Kidney (tissue), 14 donors: ENCODE data around the gene IDH3B. TPM values are rescaled to one million over a fixed set of nuclear protein-coding genes. Genes with fewer than 3 reads are reported as not detected.

Experiments used
- DNase-seq, 5 donors: peaks; one replicate each; pipeline ENCODE4 v3.0.0-alpha.2; 2013 to 2020
- FAIRE-seq: peaks from 2 replicates; lab custom pipeline; 2012; peaks lifted over from hg19 to GRCh38; lab: Jason Lieb, UNC
- H3K27ac ChIP-seq, 2 donors: one replicate each; pipeline ENCODE4 v1.7.0; 2013; ENCODE audit warnings: low read depth in 2 of 2, low read length in 2 of 2, inconsistent platforms in 1 of 2
- H3K27me3 ChIP-seq: one replicate; pipeline ENCODE4 v1.7.1; 2013; ENCODE audit warnings: low read length, inconsistent platforms; ENCODE audit not compliant: control insufficient read depth, insufficient read depth
- H3K36me3 ChIP-seq, 3 donors: one replicate each; pipeline versions ENCODE4 v1.7.0 to v1.7.1; 2013; ENCODE audit warnings: low read length in 3 of 3, control low read depth in 1 of 3, inconsistent platforms in 1 of 3; ENCODE audit not compliant: insufficient read depth in 3 of 3, control insufficient read depth in 2 of 3
- H3K4me1 ChIP-seq, 3 donors: one replicate each; pipeline versions ENCODE4 v1.7.0 to v1.7.1; 2013; ENCODE audit warnings: low read length in 3 of 3, inconsistent platforms in 1 of 3, low read depth in 1 of 3; ENCODE audit not compliant: control insufficient read depth in 2 of 3, insufficient read depth in 2 of 3
- H3K4me3 ChIP-seq, 3 donors: one replicate each; pipeline versions ENCODE4 v1.7.0 to v1.8.1; 2013; ENCODE audit warnings: low read length in 3 of 3, control low read depth in 1 of 3, inconsistent platforms in 1 of 3
- H3K9ac ChIP-seq, 3 donors: one replicate each; pipeline versions ENCODE4 v1.7.0 to v1.7.1; 2013; ENCODE audit warnings: low read length in 3 of 3, control low read depth in 1 of 3, inconsistent platforms in 1 of 3
- H3K9me3 ChIP-seq, 3 donors: one replicate each; pipeline versions ENCODE4 v1.7.0 to v1.7.1; 2013; ENCODE audit warnings: low read length in 3 of 3, control low read depth in 1 of 3, inconsistent platforms in 1 of 3; ENCODE audit not compliant: control insufficient read depth in 2 of 3, insufficient read depth in 1 of 3
- CTCF ChIP-seq: IDR thresholded peaks from 3 replicates; pipeline ENCODE4 v1.5.1; 2012; ENCODE audit warnings: mild to moderate bottlenecking, moderate library complexity, borderline replicate concordance; ENCODE audit not compliant: insufficient read depth; ENCODE audit errors: extremely low read depth
- intact Hi-C: fragments of 100-400 bp; cut with DNase I; formaldehyde crosslinking; loops from one replicate; pipeline ENCODE4 v1.11.1; 2022
- polyA plus RNA-seq: library from polyadenylated mRNA; stranded (reverse); fragments of 350-450 nt; fragmentation: Illumina TruSeq; extraction: RNeasy Lipid Tissue Mini Kit (QIAGEN cat#74804); gene quantifications from one replicate; pipeline ENCODE4 v1.2.3, GENCODE V29; 2014; ENCODE audit warnings: low read depth, low replicate concordance; ENCODE audit not compliant: insufficient read depth
- total RNA-seq: library from RNA; stranded (reverse); fragmentation: NEBNext Ultra II Directional; extraction: Animal tissue kit (Norgen Biotek cat#: 25700); gene quantifications from one replicate; pipeline ENCODE4 v1.2.1, GENCODE V29; 2021
- donor health status: control.
- donor health status: control.
- donor health status: control.
- donor health status: control.
- donor health status: control.
- donor health status: DM: yes; HTN: yes; CAD: no.
- donor health status: Normal renal cell carcinoma (clear cell type).

IDH3B gene
- total and polyA plus RNA-seq, 2 donors from 2014 or later, result 77.3 to 134 TPM

DNA sequence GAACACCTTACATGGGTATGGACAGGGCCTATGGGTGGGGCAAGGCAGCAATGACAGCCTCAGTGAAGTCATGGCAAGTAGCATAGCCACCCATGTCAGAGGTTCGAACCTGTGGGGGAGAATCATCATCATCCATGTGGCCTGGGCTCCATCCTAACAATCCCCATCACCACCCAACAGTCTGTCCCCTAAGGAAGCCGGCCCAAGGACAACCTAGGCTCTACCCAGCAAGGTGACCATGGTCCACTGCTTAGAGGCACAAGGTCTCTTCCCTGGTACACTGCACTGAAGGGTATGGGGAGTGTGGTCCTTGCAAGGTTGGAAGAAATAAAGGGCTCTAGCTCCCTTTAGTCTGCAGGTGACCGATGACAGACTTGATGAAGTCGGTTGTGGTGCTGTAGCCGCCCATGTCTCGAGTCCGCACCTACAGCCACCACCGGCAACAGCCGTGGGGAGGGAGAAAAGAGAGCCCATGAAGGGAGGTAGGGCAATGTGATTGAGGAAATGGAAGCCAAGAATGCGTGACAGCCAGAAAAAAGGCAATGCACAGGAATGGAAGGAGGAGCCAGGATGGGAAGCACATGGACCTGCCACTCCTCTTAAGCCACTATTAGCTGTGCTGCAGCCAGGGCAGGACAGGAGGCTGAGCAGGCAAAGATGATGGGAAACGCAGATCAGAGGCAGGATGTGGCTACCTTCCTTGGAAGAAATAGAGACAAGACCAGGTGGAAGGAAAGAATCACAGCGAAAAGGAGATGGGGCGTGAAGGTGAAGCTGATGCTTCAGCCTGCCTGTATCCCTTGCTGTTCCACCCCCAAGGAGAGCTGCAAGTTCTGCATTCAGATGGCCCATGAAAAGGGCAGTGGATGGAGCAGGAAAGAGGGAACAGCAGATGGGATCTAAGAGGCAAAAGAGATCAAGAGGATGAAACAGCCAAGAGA is 5.3 kb downstream of the IDH3B start:
- FAIRE-seq (no peak), DNase-seq (no peak)
- peaks cover 2 to 10% (median 5%) of the 10 kb centered on the region in 3 donors for H3K4me1 ChIP-seq
- no peak overlapping the region for H3K9ac ChIP-seq
- no peak overlapping the region for H3K27ac ChIP-seq
- intact Hi-C loops, result no loop called here
- TF ChIP-seq CTCF, result no peak
- H3K9me3 ChIP-seq, result no peaks in the 10 kb centered on the region
- H3K36me3 ChIP-seq, result peaks cover 29 to 82% (median 45%) of the 10 kb centered on the region in 3 donors
- no peaks in the 10 kb centered on the region for H3K27me3 ChIP-seq
- no peak overlapping the region for H3K4me3 ChIP-seq

DNA sequence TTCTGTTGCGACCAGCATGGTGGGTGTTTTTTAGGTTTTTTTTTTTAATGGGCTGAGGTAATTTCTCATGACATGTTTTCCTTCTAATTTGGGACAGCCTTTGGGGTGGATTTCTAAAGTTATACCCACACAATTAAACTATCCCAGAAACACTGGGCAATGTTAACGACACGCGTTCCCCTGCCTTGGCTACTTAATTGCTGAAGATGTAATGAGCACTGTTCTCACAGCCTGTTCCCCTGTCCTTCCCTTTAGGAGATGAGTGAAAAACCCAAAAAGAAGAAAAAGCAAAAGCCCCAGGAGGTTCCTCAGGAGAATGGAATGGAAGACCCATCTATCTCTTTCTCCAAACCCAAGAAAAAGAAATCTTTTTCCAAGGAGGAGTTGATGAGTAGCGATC is 6.3 kb downstream of the IDH3B start:
- no peak overlapping the region for H3K27ac ChIP-seq
- H3K36me3 ChIP-seq, result peaks cover 29 to 82% (median 45%) of the 10 kb centered on the region in 3 donors
- no peak overlapping the region for H3K9ac ChIP-seq
- H3K27me3 ChIP-seq, result no peaks in the 10 kb centered on the region
- H3K4me1 ChIP-seq, result peaks cover 0 to 11% (median 5%) of the 10 kb centered on the region in 3 donors
- no peaks in the 10 kb centered on the region for H3K9me3 ChIP-seq
- no peak for FAIRE-seq
- DNase-seq, result no peak
- TF ChIP-seq CTCF, result no peak
- intact Hi-C loops, result no loop called here
- H3K4me3 ChIP-seq, result no peak overlapping the region

DNA sequence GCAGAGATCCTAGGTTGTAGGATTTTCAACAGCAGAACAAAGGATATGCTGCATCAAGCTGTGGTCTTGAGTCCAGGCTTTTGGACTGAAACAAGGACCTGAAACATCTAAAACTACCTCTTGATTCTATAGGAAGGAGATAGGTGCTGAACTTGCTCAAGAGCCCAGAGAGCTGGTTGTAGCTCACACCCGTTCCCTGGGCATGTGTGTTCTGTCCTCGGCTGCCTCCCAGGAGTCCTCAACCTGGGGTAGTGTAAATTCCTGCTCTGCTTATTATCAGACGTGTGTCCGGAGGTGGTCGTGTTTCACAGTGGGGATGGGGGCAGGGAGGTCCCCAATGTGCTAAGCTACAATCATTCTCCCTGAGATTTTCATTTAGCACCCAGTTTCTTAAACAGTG is 6.8 kb downstream of the IDH3B start:
- FAIRE-seq (no peak), DNase-seq (no peak)
- intact Hi-C loops, result no loop called here
- H3K4me3 ChIP-seq, result no peak overlapping the region
- no peak for TF ChIP-seq CTCF
- no peak overlapping the region for H3K27ac ChIP-seq
- H3K36me3 ChIP-seq, result peaks cover 29 to 81% (median 45%) of the 10 kb centered on the region in 3 donors
- no peaks in the 10 kb centered on the region for H3K27me3 ChIP-seq
- peaks cover 0 to 11% (median 5%) of the 10 kb centered on the region in 3 donors for H3K4me1 ChIP-seq
- no peaks in the 10 kb centered on the region for H3K9me3 ChIP-seq
- no peak overlapping the region for H3K9ac ChIP-seq
